Activated CD4-positive, alpha-beta T cell treated with anti-CD3 and anti-CD28 coated beads, Interleukin-2, amount 10 ng/mL, durations not matched to agents 24 days and 14 days (primary cell): ENCODE results near the gene CYB561D2. TPM values are rescaled to one million over a fixed set of nuclear protein-coding genes. Genes with fewer than 3 reads are reported as not detected.

Source experiments
- DNase-seq: peaks from one replicate; pipeline ENCODE4 v3.0.0; 2022
- H3K27ac Mint-ChIP-seq: one replicate; pipeline ENCODE4 v1.8.0; 2022; ENCODE audit warnings: mild to moderate bottlenecking, mixed read lengths
- H3K27me3 Mint-ChIP-seq: one replicate; pipeline ENCODE4 v1.8.0; 2022; ENCODE audit warnings: mixed read lengths
- H3K36me3 Mint-ChIP-seq: one replicate; pipeline ENCODE4 v1.8.0; 2022; ENCODE audit warnings: low read depth, mild to moderate bottlenecking, mixed read lengths
- H3K4me1 Mint-ChIP-seq: one replicate; pipeline ENCODE4 v1.8.0; 2021; ENCODE audit warnings: mixed read lengths
- H3K4me3 Mint-ChIP-seq: one replicate; pipeline ENCODE4 v1.8.0; 2022; ENCODE audit warnings: mild to moderate bottlenecking, moderate library complexity, mixed read lengths
- H3K9me3 Mint-ChIP-seq: one replicate; pipeline ENCODE4 v1.8.0; 2021; ENCODE audit warnings: mixed read lengths
- intact Hi-C: fragments of 100-400 bp; cut with micrococcal nuclease; formaldehyde crosslinking; loops from one replicate; pipeline ENCODE4 v1.15.1; 2023
- total RNA-seq: library from RNA; stranded (reverse); gene quantifications from 2 replicates; pipeline ENCODE4 v1.2.3, GENCODE V29; 2022

CYB561D2 gene
- total RNA-seq, 1 donor from 2014 or later = 27.0 TPM

DNA sequence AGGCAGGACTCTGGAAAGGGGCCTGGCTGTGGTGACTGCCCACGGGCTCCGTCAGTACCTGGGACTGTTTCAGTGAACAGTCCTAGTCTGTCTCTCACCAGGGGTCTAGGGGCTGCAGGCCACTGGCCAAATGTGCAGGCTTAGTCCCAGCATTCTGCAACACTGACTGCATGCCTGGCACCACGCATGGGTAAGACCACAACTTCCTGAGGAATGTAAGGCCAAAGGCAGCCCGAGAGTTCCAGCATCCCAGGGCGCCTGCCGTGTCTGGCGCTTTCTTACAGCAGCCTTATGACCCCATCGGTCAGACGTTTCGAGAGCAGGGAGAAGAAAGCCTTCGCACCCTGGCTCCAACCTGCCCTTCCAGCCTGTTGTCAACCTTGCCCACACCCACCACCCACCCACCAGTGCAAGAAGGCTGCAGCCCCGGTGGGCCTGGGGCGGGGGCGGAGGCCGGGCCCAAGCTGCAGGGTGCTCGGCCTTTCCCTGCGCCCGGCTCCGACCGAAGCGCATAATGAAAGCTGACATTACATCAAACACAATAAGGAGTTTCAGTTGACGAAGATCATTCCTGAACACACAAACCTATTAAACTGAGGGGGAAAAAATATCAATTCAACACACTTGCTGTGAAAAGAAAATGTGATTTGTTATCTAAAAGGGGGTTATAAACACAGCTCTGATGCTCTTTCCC lies 38.2 kb downstream of the CYB561D2 start:
- Mint-ChIP-seq H3K9me3 (no peaks in the 10 kb centered on the region), H3K36me3 (no peaks in the 10 kb centered on the region), H3K27ac (no peak overlapping the region), H3K4me3 (no peak overlapping the region), H3K4me1 (peaks cover 6% of the 10 kb centered on the region), H3K27me3 (peaks cover 2% of the 10 kb centered on the region)
- DNase-seq = no peak
- intact Hi-C loops = no loop called here

DNA sequence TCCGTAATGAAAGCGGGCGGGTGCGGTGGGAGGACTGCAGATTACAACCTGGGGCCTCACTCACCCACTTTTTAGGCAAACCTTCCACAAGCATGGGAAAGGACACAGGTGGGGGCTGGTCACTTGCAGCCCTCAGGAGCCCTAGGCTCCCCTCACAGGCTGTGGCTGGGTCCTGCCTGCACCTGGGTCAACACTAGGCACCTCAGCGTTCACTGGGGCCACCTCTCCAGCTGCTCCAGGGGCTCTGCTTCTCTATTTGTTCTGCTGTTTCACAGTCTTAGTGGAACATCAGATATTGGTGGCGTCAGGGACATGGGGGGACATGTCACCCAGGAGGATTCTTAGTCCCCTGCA lies 38.7 kb downstream of the CYB561D2 start:
- Mint-ChIP-seq H3K36me3 (no peaks in the 10 kb centered on the region), H3K27me3 (peaks cover 2% of the 10 kb centered on the region), H3K4me3 (no peak overlapping the region), H3K4me1 (peaks cover 6% of the 10 kb centered on the region), H3K9me3 (no peaks in the 10 kb centered on the region), H3K27ac (no peak overlapping the region)
- no peak for DNase-seq
- intact Hi-C loops = no loop called here

DNA sequence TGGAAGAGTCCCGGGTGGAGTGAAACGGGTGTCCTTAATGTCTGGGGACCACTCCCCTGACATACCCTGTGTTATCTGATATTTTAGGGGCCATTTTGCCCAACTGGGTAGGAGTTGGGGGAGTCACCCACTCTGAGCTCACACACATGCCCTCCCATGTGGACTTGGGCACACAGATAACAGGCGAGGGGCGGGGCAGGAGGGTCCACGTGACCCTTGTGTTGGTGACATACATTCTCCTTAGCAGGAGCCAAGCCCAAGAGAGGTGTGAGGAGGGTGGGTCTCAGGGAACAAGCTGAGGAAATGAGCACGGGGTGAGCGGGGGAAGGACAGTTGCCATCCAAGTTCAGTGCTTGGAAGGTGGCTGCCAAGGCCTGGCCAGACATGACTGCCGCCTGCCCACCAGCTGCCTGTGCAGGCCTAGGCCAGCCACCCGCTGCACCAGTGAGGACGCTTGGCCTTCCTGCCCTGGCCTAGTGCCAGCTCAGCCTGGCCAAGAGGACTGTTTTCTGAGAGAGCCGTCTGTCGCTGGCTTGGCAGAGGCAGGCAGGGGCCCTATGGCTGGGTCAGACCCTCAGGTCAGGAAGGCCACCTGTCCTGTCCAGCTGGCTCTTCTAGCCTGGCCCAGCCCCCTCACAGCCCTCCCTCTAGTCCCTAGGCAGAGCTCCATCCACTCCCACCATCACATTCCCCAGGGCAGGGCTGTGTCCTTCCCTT lies 40.0 kb downstream of the CYB561D2 start:
- Mint-ChIP-seq H3K36me3 (no peaks in the 10 kb centered on the region), H3K27me3 (peaks cover 2% of the 10 kb centered on the region), H3K4me1 (peaks cover 6% of the 10 kb centered on the region), H3K4me3 (no peak overlapping the region), H3K9me3 (no peaks in the 10 kb centered on the region), H3K27ac (no peak overlapping the region)
- DNase-seq = no peak
- intact Hi-C loops = no loop called here

DNA sequence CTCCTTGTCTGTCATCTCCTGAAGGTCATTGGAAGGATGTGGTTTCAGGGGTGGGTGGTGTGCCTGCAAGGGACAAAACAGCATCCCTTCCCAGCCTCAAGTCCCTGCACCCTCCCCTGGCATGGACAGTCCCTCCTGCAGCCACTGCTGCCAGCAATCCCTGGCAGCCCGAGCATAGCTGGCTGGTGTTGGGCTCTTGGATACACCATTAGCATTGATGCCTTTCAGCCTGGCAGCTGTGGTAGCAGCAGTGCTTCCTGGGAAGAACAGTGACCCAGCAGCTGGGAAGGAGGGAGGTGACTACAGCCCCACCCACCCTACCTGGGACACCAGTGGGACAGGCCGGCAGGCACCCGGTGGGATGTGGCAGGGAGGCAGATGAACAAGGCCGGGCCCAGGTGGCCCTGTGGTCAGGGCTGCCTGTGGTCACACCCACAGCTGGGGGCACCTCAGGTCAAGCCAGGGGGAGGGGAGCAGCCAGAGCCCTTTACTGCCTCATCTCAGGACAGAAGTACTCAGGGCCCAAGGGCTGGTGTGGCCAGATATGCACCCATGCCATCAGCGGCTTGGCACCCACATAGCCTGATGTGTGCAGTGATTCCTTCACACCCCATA lies 41.5 kb downstream of the CYB561D2 start:
- Mint-ChIP-seq H3K27me3 (no peaks in the 10 kb centered on the region), H3K4me3 (no peak overlapping the region), H3K9me3 (no peaks in the 10 kb centered on the region), H3K4me1 (peaks cover 6% of the 10 kb centered on the region), H3K36me3 (no peaks in the 10 kb centered on the region), H3K27ac (no peak overlapping the region)
- no peak for DNase-seq
- intact Hi-C loops = no loop called here

DNA sequence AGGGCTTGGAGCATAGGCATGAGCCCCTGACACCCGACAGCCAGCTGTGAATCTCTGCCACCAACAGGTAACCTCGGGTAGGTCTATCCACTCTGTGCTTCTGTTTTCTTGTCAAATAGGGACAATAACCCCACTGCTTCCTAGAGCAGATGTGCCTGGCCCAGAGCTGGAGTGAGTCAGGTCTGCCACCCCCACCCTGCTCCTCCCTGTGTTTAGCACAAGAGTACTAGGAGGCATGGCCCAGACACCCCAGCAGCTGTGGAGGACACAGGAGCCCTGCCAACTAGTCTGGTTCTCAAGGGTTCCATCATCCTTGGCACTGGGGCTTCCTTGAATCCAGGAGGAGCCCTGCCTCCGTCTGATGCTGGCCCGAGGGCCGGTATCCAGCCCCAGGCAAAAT lies 42.4 kb downstream of the CYB561D2 start:
- Mint-ChIP-seq H3K36me3 (no peaks in the 10 kb centered on the region), H3K4me3 (no peak overlapping the region), H3K9me3 (no peaks in the 10 kb centered on the region), H3K4me1 (peaks cover 6% of the 10 kb centered on the region), H3K27me3 (no peaks in the 10 kb centered on the region), H3K27ac (no peak overlapping the region)
- intact Hi-C loops = no loop called here
- DNase-seq = no peak

DNA sequence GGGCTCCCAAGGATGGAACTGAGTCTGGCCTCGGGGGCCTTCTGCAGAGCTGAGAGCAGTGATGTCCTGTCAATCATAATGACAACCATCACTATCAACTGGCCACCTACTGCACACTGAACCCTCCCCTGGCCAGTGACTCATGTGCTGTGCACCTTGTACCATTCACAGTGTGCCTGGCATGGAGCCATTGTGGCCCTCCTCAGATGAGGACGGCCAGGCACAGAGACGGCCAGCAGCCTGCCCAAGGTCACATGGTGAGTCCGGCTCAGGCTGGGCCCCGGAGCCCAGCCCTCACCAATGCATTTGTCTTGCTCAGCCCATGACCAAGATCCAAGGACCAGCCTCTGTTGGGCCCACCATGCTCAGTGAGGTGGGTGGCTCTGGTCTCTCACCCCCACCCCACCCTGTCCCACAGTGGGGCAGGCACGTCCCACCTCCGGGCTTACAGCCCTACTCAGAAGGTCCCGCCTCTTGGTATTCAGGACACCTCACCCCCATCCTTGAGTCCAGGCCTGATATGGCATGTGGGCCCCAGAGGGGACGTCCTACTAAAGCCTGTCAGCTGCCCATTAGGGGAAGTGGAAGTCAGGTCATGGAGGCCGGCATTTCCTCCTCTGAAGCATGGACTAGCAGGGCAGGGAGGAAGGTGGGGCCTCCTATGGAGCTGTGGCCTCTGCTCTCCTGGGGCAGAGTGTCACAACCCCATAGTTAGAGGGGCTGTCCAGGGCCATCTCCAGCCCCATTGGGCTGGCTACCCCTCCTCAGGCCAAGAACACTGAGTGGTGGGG lies 44.6 kb downstream of the CYB561D2 start:
- Mint-ChIP-seq H3K9me3 (no peaks in the 10 kb centered on the region), H3K36me3 (no peaks in the 10 kb centered on the region), H3K4me3 (no peak overlapping the region), H3K27me3 (no peaks in the 10 kb centered on the region), H3K27ac (no peak overlapping the region), H3K4me1 (peaks cover 8% of the 10 kb centered on the region)
- no peak for DNase-seq
- intact Hi-C loops = no loop called here

DNA sequence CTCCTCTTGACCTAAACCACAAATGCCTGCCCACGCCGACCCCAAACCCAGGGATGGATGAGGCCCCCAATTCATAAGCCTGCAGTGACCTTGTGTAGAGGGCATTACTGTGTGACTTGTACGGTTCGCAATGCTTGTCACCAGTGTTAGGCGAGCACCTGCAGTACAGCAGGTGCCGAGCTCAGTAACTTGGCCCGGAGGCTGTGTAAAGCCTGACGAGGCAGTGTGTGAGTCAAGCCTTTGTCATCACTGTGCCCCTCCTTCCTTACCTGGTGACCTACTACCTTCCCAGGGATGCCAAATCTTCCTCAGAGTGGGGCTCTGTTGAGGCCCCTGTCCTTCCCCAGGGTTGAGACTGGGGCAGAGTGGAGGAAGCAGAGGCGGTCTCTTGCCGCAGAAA lies 45.8 kb downstream of the CYB561D2 start:
- Mint-ChIP-seq H3K9me3 (no peaks in the 10 kb centered on the region), H3K27ac (no peak overlapping the region), H3K4me3 (no peak overlapping the region), H3K4me1 (peaks cover 8% of the 10 kb centered on the region), H3K27me3 (no peaks in the 10 kb centered on the region), H3K36me3 (no peaks in the 10 kb centered on the region)
- no peak for DNase-seq
- intact Hi-C loops = no loop called here

DNA sequence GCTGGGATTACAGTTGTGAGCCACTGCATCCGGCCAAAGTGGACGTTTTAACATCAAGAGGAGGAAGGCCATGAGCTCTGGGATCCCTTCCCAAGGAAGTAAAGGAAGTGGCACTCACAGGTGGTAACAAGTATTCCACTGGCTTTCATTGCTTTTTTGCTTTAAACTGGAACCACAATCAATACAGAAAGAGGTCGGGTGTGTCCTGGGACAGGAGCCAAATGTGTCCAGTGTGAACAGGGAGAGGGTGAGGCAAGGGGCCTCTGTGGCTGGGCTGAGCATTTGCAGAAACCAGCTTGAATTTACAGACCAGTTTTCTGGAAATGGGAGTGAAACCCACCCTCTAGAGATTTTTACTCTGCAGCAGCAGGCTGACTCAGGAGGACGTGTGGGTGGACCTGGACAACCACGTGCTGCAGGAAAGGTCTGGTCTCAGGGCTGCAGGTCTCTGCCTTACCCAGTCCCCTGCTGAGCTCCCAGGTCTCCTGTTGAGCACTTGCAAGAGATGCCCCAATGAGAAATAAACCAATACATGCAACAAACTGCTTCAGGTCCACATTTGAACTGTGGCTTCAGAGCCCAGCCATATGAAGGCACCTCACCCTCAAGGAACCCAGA lies 51.4 kb downstream of the CYB561D2 start:
- no peaks in the 10 kb centered on the region for H3K27me3 Mint-ChIP-seq
- peaks cover 2% of the 10 kb centered on the region for H3K4me1 Mint-ChIP-seq
- H3K4me3 Mint-ChIP-seq = no peak overlapping the region
- DNase-seq = no peak
- H3K36me3 Mint-ChIP-seq = no peaks in the 10 kb centered on the region
- H3K27ac Mint-ChIP-seq = no peak overlapping the region
- no peaks in the 10 kb centered on the region for H3K9me3 Mint-ChIP-seq
- intact Hi-C loops = no loop called here

Other genes starting within 250 kb of the CYB561D2 start
- gene SEMA3F, start 195.5 kb upstream of the CYB561D2 start, total RNA-seq = 0.14 and 0.31 TPM in 2 replicates
- not detected in 2 replicates for gene GNAT1, start 159.3 kb upstream of the CYB561D2 start, total RNA-seq
- gene SLC38A3, start 145.6 kb upstream of the CYB561D2 start, total RNA-seq = not detected in 2 replicates
- gene GNAI2, start 114.7 kb upstream of the CYB561D2 start, total RNA-seq = 225 and 232 TPM in 2 replicates
- gene SEMA3B, start 81.7 kb upstream of the CYB561D2 start, total RNA-seq = 0.45 and 0.82 TPM in 2 replicates
- not detected in 2 replicates for gene LSMEM2, start 71.8 kb upstream of the CYB561D2 start, total RNA-seq
- 231 and 233 TPM in 2 replicates for gene IFRD2, start 58.4 kb upstream of the CYB561D2 start, total RNA-seq
- gene HYAL3, start 51.5 kb upstream of the CYB561D2 start, total RNA-seq = 7.1 and 7.3 TPM in 2 replicates
- gene NAA80, start 51.5 kb upstream of the CYB561D2 start, total RNA-seq = 17.3 and 20.0 TPM in 2 replicates
- gene HYAL1, start 47.3 kb upstream of the CYB561D2 start, total RNA-seq = 0.28 and 0.50 TPM in 2 replicates
- gene HYAL2, start 28.1 kb upstream of the CYB561D2 start, total RNA-seq = 14.4 and 16.3 TPM in 2 replicates
- 24.4 and 25.0 TPM in 2 replicates for gene TUSC2, start 22.6 kb upstream of the CYB561D2 start, total RNA-seq
- 68.3 and 68.8 TPM in 2 replicates for gene RASSF1, start 10.0 kb upstream of the CYB561D2 start, total RNA-seq
- 1.2 and 1.3 TPM in 2 replicates for gene ZMYND10, start 5.1 kb upstream of the CYB561D2 start, total RNA-seq
- gene NPRL2, start 87 bp upstream of the CYB561D2 start, total RNA-seq = 38.1 and 43.0 TPM in 2 replicates
- gene TMEM115, start 8.7 kb downstream of the CYB561D2 start, total RNA-seq = 20.3 and 20.5 TPM in 2 replicates
- gene CACNA2D2, start 152.8 kb downstream of the CYB561D2 start, total RNA-seq = 0.23 and 0.62 TPM in 2 replicates
- gene C3orf18, start 216.9 kb downstream of the CYB561D2 start, total RNA-seq = 32.6 and 35.4 TPM in 2 replicates
- gene HEMK1, start 218.7 kb downstream of the CYB561D2 start, total RNA-seq = 62.9 and 66.0 TPM in 2 replicates